ENCODE results near the gene GAS1. TPM values are rescaled to one million over a fixed set of nuclear protein-coding genes. Genes with fewer than 3 reads are reported as not detected.

The GAS1 gene
- total RNA-seq, 4 donors from 2014 or later, result 4.8 to 36.2 (median 11.3) TPM

GRCh38 chr9:86940774-86941173, 6.5 kb downstream of the GAS1 start:
- no peak for TF ChIP-seq POLR2AphosphoS5 (IDR thresholded peaks at IDR 0.05)
- TF ChIP-seq EP300 (IDR thresholded peaks at IDR 0.05; ENCODE audit: low read depth), result no peak
- no peak for TF ChIP-seq POLR2A (IDR thresholded peaks at IDR 0.05)
- TF ChIP-seq, protein P1, sequence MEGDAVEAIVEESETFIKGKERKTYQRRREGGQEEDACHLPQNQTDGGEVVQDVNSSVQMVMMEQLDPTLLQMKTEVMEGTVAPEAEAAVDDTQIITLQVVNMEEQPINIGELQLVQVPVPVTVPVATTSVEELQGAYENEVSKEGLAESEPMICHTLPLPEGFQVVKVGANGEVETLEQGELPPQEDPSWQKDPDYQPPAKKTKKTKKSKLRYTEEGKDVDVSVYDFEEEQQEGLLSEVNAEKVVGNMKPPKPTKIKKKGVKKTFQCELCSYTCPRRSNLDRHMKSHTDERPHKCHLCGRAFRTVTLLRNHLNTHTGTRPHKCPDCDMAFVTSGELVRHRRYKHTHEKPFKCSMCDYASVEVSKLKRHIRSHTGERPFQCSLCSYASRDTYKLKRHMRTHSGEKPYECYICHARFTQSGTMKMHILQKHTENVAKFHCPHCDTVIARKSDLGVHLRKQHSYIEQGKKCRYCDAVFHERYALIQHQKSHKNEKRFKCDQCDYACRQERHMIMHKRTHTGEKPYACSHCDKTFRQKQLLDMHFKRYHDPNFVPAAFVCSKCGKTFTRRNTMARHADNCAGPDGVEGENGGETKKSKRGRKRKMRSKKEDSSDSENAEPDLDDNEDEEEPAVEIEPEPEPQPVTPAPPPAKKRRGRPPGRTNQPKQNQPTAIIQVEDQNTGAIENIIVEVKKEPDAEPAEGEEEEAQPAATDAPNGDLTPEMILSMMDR (IDR thresholded peaks at IDR 0.05), result no peak
- Histone ChIP-seq H3K27ac (no peak overlapping the region), H3K36me3 (no peaks in the 10 kb centered on the region), H3K9me3 (no peaks in the 10 kb centered on the region), H3K4me1 (peaks cover 0 to 16% (median 6%) of the 10 kb centered on the region in 4 donors), H3K27me3 (peaks cover 67% of the 10 kb centered on the region), H3K4me3 (no peak overlapping the region)
- intact Hi-C loops (cut with DNase I; ENCODE audit: low total_unique reads) (loop anchor here (10.0 kb wide), 1 partner anchor 184 kb away; no protein-coding TSS in a partner anchor), in situ Hi-C loops (cut with MboI; ENCODE audit: low pct_ligation_motif_present in 1 of 4, low pct_unique_long_range_greater_than_20kb in 1 of 4, low sequenced_read_pairs in 3 of 4) (no loop called here)
- WGBS, 2 donors (ENCODE audit: low coverage in 1 of 2), result 37 to 55% methylated on average over 5 to 6 of the region's 6 CpGs
- DNase-seq, result no peak

GRCh38 chr9:86939891-86940290, 7.4 kb downstream of the GAS1 start:
- TF ChIP-seq, protein P1 (IDR thresholded peaks at IDR 0.05), result no peak
- TF ChIP-seq POLR2AphosphoS5 (IDR thresholded peaks at IDR 0.05) (no peak), POLR2A (IDR thresholded peaks at IDR 0.05) (no peak), EP300 (IDR thresholded peaks at IDR 0.05; ENCODE audit: low read depth) (no peak)
- no peak overlapping the region for H3K27ac ChIP-seq
- peaks cover 0 to 10% (median 0%) of the 10 kb centered on the region in 4 donors for H3K4me1 ChIP-seq
- H3K4me3 ChIP-seq, result no peak overlapping the region
- no peak for DNase-seq
- in situ Hi-C loops (cut with MboI; ENCODE audit: low pct_ligation_motif_present in 1 of 4, low pct_unique_long_range_greater_than_20kb in 1 of 4, low sequenced_read_pairs in 3 of 4) (no loop called here), intact Hi-C loops (cut with DNase I; ENCODE audit: low total_unique reads) (loop anchor here (10.0 kb wide), 1 partner anchor 185 kb away; no protein-coding TSS in a partner anchor)
- no peaks in the 10 kb centered on the region for H3K9me3 ChIP-seq
- WGBS, 2 donors (ENCODE audit: low coverage in 1 of 2), result 55 to 71% methylated on average over 1 of the region's 1 CpG
- H3K27me3 ChIP-seq, result peaks cover 59% of the 10 kb centered on the region
- H3K36me3 ChIP-seq, result no peaks in the 10 kb centered on the region

- no peak for DNase-seq
- TF ChIP-seq EP300 (IDR thresholded peaks at IDR 0.05; ENCODE audit: low read depth) (no peak), POLR2A (IDR thresholded peaks at IDR 0.05) (no peak), POLR2AphosphoS5 (IDR thresholded peaks at IDR 0.05) (no peak)
- TF ChIP-seq, protein P1 (IDR thresholded peaks at IDR 0.05), result no peak
- intact Hi-C loops (cut with DNase I; ENCODE audit: low total_unique reads) (no loop called here), in situ Hi-C loops (cut with MboI; ENCODE audit: low pct_ligation_motif_present in 1 of 4, low pct_unique_long_range_greater_than_20kb in 1 of 4, low sequenced_read_pairs in 3 of 4) (no loop called here)
- Histone ChIP-seq H3K9me3 (no peaks in the 10 kb centered on the region), H3K27me3 (peaks cover 53% of the 10 kb centered on the region), H3K36me3 (no peaks in the 10 kb centered on the region), H3K4me3 (no peak overlapping the region), H3K4me1 (peaks cover 0 to 10% (median 0%) of the 10 kb centered on the region in 4 donors), H3K27ac (no peak overlapping the region)
- 50 to 85% methylated on average over 2 to 5 of the region's 5 CpGs for WGBS, 2 donors (ENCODE audit: low coverage in 1 of 2)
These were observed 8.0 kb downstream of the GAS1 start for GRCh38 chr9:86939321-86939720.

DNA sequence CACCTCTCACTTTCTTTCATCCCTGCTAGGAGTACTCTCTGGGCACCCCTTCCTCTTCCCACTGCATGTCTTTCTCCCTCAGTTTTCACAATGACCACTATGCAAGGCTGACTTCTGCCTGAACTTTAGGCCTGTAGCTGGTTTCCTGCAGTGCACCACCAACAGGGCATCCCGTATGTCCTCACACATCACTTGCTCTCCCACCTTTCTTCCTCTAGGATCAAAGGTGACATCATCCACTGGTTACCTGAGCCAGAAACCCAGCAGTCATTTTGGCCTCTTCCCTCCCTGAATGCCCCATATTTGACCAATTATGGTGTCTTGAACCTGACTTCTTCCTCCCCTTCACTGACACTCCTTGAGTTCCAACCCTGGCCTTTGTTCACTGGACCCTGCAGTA, 8.5 kb downstream of the GAS1 start:
- DNase-seq, result no peak
- Histone ChIP-seq H3K4me3 (no peak overlapping the region), H3K9me3 (no peaks in the 10 kb centered on the region), H3K27me3 (peaks cover 47% of the 10 kb centered on the region), H3K4me1 (peaks cover 0 to 7% (median 0%) of the 10 kb centered on the region in 4 donors), H3K36me3 (no peaks in the 10 kb centered on the region), H3K27ac (no peak overlapping the region)
- WGBS, 2 donors (ENCODE audit: low coverage in 1 of 2), result 46 to 50% methylated on average over 1 of the region's 1 CpG
- in situ Hi-C loops (cut with MboI; ENCODE audit: low pct_ligation_motif_present in 1 of 4, low pct_unique_long_range_greater_than_20kb in 1 of 4, low sequenced_read_pairs in 3 of 4), result no loop called here
- TF ChIP-seq POLR2A (IDR thresholded peaks at IDR 0.05) (no peak), POLR2AphosphoS5 (IDR thresholded peaks at IDR 0.05) (no peak), EP300 (IDR thresholded peaks at IDR 0.05; ENCODE audit: low read depth) (no peak)
- TF ChIP-seq, protein P1 (IDR thresholded peaks at IDR 0.05), result no peak
- intact Hi-C loops (cut with DNase I; ENCODE audit: low total_unique reads), result no loop called here

All from transverse colon (tissue), 4 donors.